ENCODE measurements around the gene FBXW11.
"Not testable (repeated sequence)": the region's sequence is repeated elsewhere in the genome, so short reads cannot be mapped to it uniquely, and the experiment has no call there.

FBXW11 gene

GRCh38 chr5:171920765-171921391, 85.6 kb downstream of the FBXW11 start:
- H3K27ac ChIP-seq: no peak overlapping the region
- no peaks in the 10 kb centered on the region for H3K36me3 ChIP-seq (ENCODE audit: insufficient read depth)
- TF ChIP-seq, protein P1, sequence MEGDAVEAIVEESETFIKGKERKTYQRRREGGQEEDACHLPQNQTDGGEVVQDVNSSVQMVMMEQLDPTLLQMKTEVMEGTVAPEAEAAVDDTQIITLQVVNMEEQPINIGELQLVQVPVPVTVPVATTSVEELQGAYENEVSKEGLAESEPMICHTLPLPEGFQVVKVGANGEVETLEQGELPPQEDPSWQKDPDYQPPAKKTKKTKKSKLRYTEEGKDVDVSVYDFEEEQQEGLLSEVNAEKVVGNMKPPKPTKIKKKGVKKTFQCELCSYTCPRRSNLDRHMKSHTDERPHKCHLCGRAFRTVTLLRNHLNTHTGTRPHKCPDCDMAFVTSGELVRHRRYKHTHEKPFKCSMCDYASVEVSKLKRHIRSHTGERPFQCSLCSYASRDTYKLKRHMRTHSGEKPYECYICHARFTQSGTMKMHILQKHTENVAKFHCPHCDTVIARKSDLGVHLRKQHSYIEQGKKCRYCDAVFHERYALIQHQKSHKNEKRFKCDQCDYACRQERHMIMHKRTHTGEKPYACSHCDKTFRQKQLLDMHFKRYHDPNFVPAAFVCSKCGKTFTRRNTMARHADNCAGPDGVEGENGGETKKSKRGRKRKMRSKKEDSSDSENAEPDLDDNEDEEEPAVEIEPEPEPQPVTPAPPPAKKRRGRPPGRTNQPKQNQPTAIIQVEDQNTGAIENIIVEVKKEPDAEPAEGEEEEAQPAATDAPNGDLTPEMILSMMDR (conservative IDR thresholded peaks at IDR 0.05; ENCODE audit: low read depth, low read length): no peak
- no peak overlapping the region for H3K4me2 ChIP-seq
- H4K20me1 ChIP-seq (ENCODE audit: insufficient read depth): no peaks in the 10 kb centered on the region
- no peak overlapping the region for H3K9ac ChIP-seq
- H3K27me3 ChIP-seq (ENCODE audit: insufficient read depth, low read depth): no peaks in the 10 kb centered on the region
- no peaks in the 10 kb centered on the region for H3K4me1 ChIP-seq (ENCODE audit: low read depth, poor library complexity, severe bottlenecking)
- H3K4me3 ChIP-seq (IDR thresholded peaks at IDR 0.05; ENCODE audit: insufficient read depth, low read depth, low read length): no peak overlapping the region
- peaks cover 6% of the 10 kb centered on the region; the same call in 1 of the 2 replicates for H3K79me2 ChIP-seq (ENCODE audit: insufficient read depth, low read depth)
- H2AFZ ChIP-seq (ENCODE audit: low read depth): no peak overlapping the region

DNA sequence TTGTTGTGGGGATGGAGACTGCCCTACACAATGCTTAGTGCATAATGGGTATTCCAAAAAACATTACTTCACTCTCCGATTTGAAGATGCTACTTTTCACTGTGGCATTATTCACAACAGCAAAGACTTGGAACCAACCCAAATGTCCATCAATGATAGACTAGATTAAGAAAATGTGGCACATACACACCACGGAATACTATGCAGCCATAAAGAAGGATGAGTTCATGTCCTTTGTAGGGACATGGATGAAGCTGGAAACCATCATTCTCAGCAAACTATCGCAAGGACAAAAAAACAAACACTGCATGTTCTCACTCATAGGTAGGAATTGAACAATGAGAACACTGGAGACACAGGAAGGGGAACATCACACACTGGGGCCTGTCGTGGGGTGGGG, 90.7 kb downstream of the FBXW11 start:
- not testable (repeated sequence) for H4K20me1 ChIP-seq (ENCODE audit: insufficient read depth); H3K27me3 ChIP-seq (ENCODE audit: insufficient read depth, low read depth); H2AFZ ChIP-seq (ENCODE audit: low read depth); H3K36me3 ChIP-seq (ENCODE audit: insufficient read depth); H3K27ac ChIP-seq; H3K9ac ChIP-seq; H3K79me2 ChIP-seq (ENCODE audit: insufficient read depth, low read depth); H3K4me3 ChIP-seq (IDR thresholded peaks at IDR 0.05; ENCODE audit: insufficient read depth, low read depth, low read length); H3K4me2 ChIP-seq; H3K4me1 ChIP-seq (ENCODE audit: low read depth, poor library complexity, severe bottlenecking)

- Histone ChIP-seq H4K20me1 (ENCODE audit: insufficient read depth) (no peaks in the 10 kb centered on the region), H3K27ac (no peak overlapping the region), H3K36me3 (ENCODE audit: insufficient read depth) (no peaks in the 10 kb centered on the region), H3K4me1 (ENCODE audit: low read depth, poor library complexity, severe bottlenecking) (peaks cover 9% of the 10 kb centered on the region), H3K4me2 (no peak overlapping the region), H2AFZ (ENCODE audit: low read depth) (no peak overlapping the region), H3K9ac (no peak overlapping the region), H3K4me3 (IDR thresholded peaks at IDR 0.05; ENCODE audit: insufficient read depth, low read depth, low read length) (no peak overlapping the region), H3K79me2 (ENCODE audit: insufficient read depth, low read depth) (no peaks in the 10 kb centered on the region), H3K27me3 (ENCODE audit: insufficient read depth, low read depth) (no peaks in the 10 kb centered on the region)
- TF ChIP-seq, protein P1 (conservative IDR thresholded peaks at IDR 0.05; ENCODE audit: low read depth, low read length): no peak
Measured at GRCh38 chr5:171914726-171915338, 91.6 kb downstream of the FBXW11 start.

GRCh38 chr5:171913987-171914273, 92.5 kb downstream of the FBXW11 start:
- TF ChIP-seq, protein P1 (conservative IDR thresholded peaks at IDR 0.05; ENCODE audit: low read depth, low read length): no peak
- no peak overlapping the region for H3K4me2 ChIP-seq
- H3K27ac ChIP-seq: no peak overlapping the region
- H3K4me3 ChIP-seq (IDR thresholded peaks at IDR 0.05; ENCODE audit: insufficient read depth, low read depth, low read length): no peak overlapping the region
- no peaks in the 10 kb centered on the region for H3K27me3 ChIP-seq (ENCODE audit: insufficient read depth, low read depth)
- no peaks in the 10 kb centered on the region for H4K20me1 ChIP-seq (ENCODE audit: insufficient read depth)
- H3K9ac ChIP-seq: no peak overlapping the region
- H2AFZ ChIP-seq (ENCODE audit: low read depth): no peak overlapping the region
- peaks cover 9% of the 10 kb centered on the region for H3K4me1 ChIP-seq (ENCODE audit: low read depth, poor library complexity, severe bottlenecking)
- H3K79me2 ChIP-seq (ENCODE audit: insufficient read depth, low read depth): no peaks in the 10 kb centered on the region
- no peaks in the 10 kb centered on the region for H3K36me3 ChIP-seq (ENCODE audit: insufficient read depth)

DNA sequence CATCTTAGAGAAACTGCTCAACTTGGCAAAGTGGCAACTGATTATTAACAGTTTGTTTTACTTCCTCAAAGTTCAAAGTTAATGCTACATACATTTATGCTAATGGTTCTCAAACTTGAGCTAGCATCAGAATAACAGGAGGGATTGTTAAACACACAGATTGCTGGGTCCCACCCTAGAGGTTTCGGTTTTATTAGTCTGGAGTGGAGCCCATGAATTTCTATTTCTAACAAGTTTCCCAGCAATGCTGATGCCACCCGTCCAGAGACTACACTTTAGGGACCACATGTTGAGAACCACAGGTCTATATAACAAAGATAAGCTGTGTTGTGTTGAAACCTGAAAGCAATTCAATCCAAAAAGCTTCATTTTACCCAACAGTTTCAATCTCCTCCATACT, 95.3 kb downstream of the FBXW11 start:
- Histone ChIP-seq H2AFZ (ENCODE audit: low read depth) (no peak overlapping the region), H3K27ac (no peak overlapping the region), H3K9ac (no peak overlapping the region), H3K4me3 (IDR thresholded peaks at IDR 0.05; ENCODE audit: insufficient read depth, low read depth, low read length) (no peak overlapping the region), H3K4me1 (ENCODE audit: low read depth, poor library complexity, severe bottlenecking) (peaks cover 9% of the 10 kb centered on the region), H3K27me3 (ENCODE audit: insufficient read depth, low read depth) (no peaks in the 10 kb centered on the region), H3K79me2 (ENCODE audit: insufficient read depth, low read depth) (no peaks in the 10 kb centered on the region), H4K20me1 (ENCODE audit: insufficient read depth) (no peaks in the 10 kb centered on the region), H3K4me2 (no peak overlapping the region), H3K36me3 (ENCODE audit: insufficient read depth) (no peaks in the 10 kb centered on the region)
- TF ChIP-seq, protein P1 (conservative IDR thresholded peaks at IDR 0.05; ENCODE audit: low read depth, low read length): no peak

Measured in KMS-11 (cell line).